GM23338 (cell line): ENCODE results near the gene TRAIP. TPM values are rescaled to one million over a fixed set of nuclear protein-coding genes. Genes with fewer than 3 reads are reported as not detected.

Experiments
- ATAC-seq: fragments of 200-7000 bp; cut with Tn5 transposase; 3 replicates; pipeline ENCODE4 v1.9.1; 2020
- DNase-seq: peaks from one replicate; pipeline ENCODE4 v3.0.0-alpha.2; 2015; ENCODE audit warnings: low spot score
- H2AFZ ChIP-seq: fragments of 200-600 bp; sonication (generic); 2 replicates; pipeline ENCODE4 v1.8.0; 2016; ENCODE audit warnings: antibody characterized with exemption, mild to moderate bottlenecking, moderate library complexity
- H3F3A ChIP-seq: fragments of 200-600 bp; sonication (generic); replicated peaks from 2 replicates; pipeline ENCODE4 v1.8.0; 2017; ENCODE audit warnings: antibody characterized with exemption, mixed run types, low read depth
- H3K27ac ChIP-seq: fragments of 200-600 bp; sonication (generic); 2 replicates; pipeline ENCODE4 v1.6.1; 2016; ENCODE audit warnings: low read depth
- H3K27me3 ChIP-seq: fragments of 200-600 bp; sonication (generic); 2 replicates; pipeline ENCODE4 v1.8.0; 2016; ENCODE audit warnings: mild to moderate bottlenecking, mixed run types, moderate library complexity; ENCODE audit not compliant: insufficient read depth
- H3K36me3 ChIP-seq: fragments of 200-600 bp; sonication (generic); 2 replicates; pipeline ENCODE4 v1.8.0; 2016; ENCODE audit warnings: mild to moderate bottlenecking; ENCODE audit not compliant: insufficient read depth
- H3K4me1 ChIP-seq: fragments of 200-600 bp; sonication (generic); 2 replicates; pipeline ENCODE4 v1.8.0; 2016; ENCODE audit warnings: mild to moderate bottlenecking, moderate library complexity; ENCODE audit not compliant: insufficient read depth
- H3K4me2 ChIP-seq: fragments of 200-600 bp; sonication (generic); 2 replicates; pipeline ENCODE4 v1.7.1; 2017; ENCODE audit warnings: mixed run types
- H3K4me3 ChIP-seq: fragments of 200-600 bp; sonication (generic); 2 replicates; pipeline ENCODE4 v1.6.1; 2016; ENCODE audit warnings: mixed run types
- H3K79me2 ChIP-seq: fragments of 200-600 bp; sonication (generic); replicated peaks from 2 replicates; pipeline ENCODE4 v1.8.0; 2017; ENCODE audit warnings: mild to moderate bottlenecking; ENCODE audit not compliant: insufficient read depth
- H3K9me2 ChIP-seq: fragments of 200-600 bp; sonication (generic); 2 replicates; pipeline ENCODE4 v1.8.0; 2017; ENCODE audit not compliant: insufficient read depth
- H4K20me1 ChIP-seq: fragments of 200-600 bp; sonication (generic); replicated peaks from 2 replicates; pipeline ENCODE4 v1.8.0; 2017; ENCODE audit warnings: mild to moderate bottlenecking; ENCODE audit not compliant: insufficient read depth
- H3K27ac Mint-ChIP-seq: 2 replicates; pipeline ENCODE4 v1.8.0; 2020; ENCODE audit warnings: inconsistent platforms, mild to moderate bottlenecking, moderate library complexity, mixed read lengths
- H3K27me3 Mint-ChIP-seq: 3 replicates; pipeline ENCODE4 v1.8.0; 2022; ENCODE audit warnings: low read depth, mild to moderate bottlenecking, moderate library complexity, mixed read lengths, inconsistent platforms; ENCODE audit not compliant: insufficient read depth, poor library complexity
- H3K36me3 Mint-ChIP-seq: 3 replicates; pipeline ENCODE4 v1.8.0; 2021; ENCODE audit warnings: low read depth, mild to moderate bottlenecking, inconsistent platforms, moderate library complexity, mixed read lengths
- H3K4me1 Mint-ChIP-seq: 3 replicates; pipeline ENCODE4 v1.8.0; 2020; ENCODE audit warnings: mild to moderate bottlenecking, inconsistent platforms, mixed read lengths
- H3K4me3 Mint-ChIP-seq: 3 replicates; pipeline ENCODE4 v1.8.0; 2021; ENCODE audit warnings: moderate library complexity, mild to moderate bottlenecking, inconsistent platforms, mixed read lengths
- H3K9me3 Mint-ChIP-seq: 3 replicates; pipeline ENCODE4 v1.8.0; 2020; ENCODE audit warnings: moderate library complexity, mild to moderate bottlenecking, inconsistent platforms, mixed read lengths
- CREB1 ChIP-seq: fragments of 250-450 bp; sonication (Bioruptor Pico); IDR thresholded peaks from 2 replicates; pipeline ENCODE4 v1.5.0; 2020; ENCODE audit warnings: low read depth, mild to moderate bottlenecking, moderate library complexity
- ETS1 ChIP-seq: IDR thresholded peaks from 2 replicates; pipeline ENCODE4 v1.6.1; 2016; ENCODE audit warnings: antibody characterized with exemption
- EZH2 ChIP-seq: fragments of 200-600 bp; sonication (generic); IDR thresholded peaks from one replicate; pipeline ENCODE4 v1.8.0; 2017; ENCODE audit warnings: antibody characterized with exemption, mild to moderate bottlenecking, low read depth; ENCODE audit not compliant: unreplicated experiment
- EZH2phosphoT487 ChIP-seq: fragments of 200-600 bp; sonication (generic); IDR thresholded peaks from one replicate; pipeline ENCODE4 v1.8.1; 2018; ENCODE audit warnings: antibody characterized with exemption; ENCODE audit not compliant: unreplicated experiment
- JUNB ChIP-seq: IDR thresholded peaks from one replicate; pipeline ENCODE4 v1.6.1; 2016; ENCODE audit warnings: antibody characterized with exemption; ENCODE audit not compliant: unreplicated experiment
- NANOG ChIP-seq: IDR thresholded peaks from 2 replicates; pipeline ENCODE4 v1.6.1; 2016; ENCODE audit warnings: antibody characterized with exemption, borderline replicate concordance
- REST ChIP-seq: IDR thresholded peaks from one replicate; pipeline ENCODE4 v1.6.1; 2018; ENCODE audit warnings: antibody characterized with exemption; ENCODE audit not compliant: unreplicated experiment
- STAT1 ChIP-seq: IDR thresholded peaks from one replicate; pipeline ENCODE4 v1.6.1; 2016; ENCODE audit warnings: antibody characterized with exemption; ENCODE audit not compliant: unreplicated experiment
- ZNF114 ChIP-seq: fragments of 250-450 bp; sonication (Bioruptor Pico); IDR thresholded peaks from 2 replicates; pipeline ENCODE4 v1.5.0; 2020; ENCODE audit warnings: mild to moderate bottlenecking, moderate library complexity
- ZNF331 ChIP-seq: fragments of 250-450 bp; sonication (Bioruptor Pico); IDR thresholded peaks from 2 replicates; pipeline ENCODE4 v1.5.0; 2020; ENCODE audit warnings: low read depth, mild to moderate bottlenecking, moderate library complexity
- polyA plus RNA-seq: library from polyadenylated mRNA; unstranded; fragments of >200 nt; fragmentation: Nextera tagmentation; extraction: Ambion mirVana; gene quantifications from 2 replicates; pipeline ENCODE4 v1.2.1, GENCODE V29; 2016
- total RNA-seq: library from RNA; depleted of rRNA; stranded (reverse); fragments of >200 nt; shearing (Covaris generic); gene quantifications from 2 replicates; pipeline ENCODE4 v1.2.3, GENCODE V29; 2014
- TF ChIP-seq, protein P1 (sequence below): fragments of 250-450 bp; sonication (Bioruptor Pico); IDR thresholded peaks from 2 replicates; pipeline ENCODE4 v1.5.0; 2020; ENCODE audit warnings: mild to moderate bottlenecking, moderate library complexity
- TF ChIP-seq, protein P2 (sequence below), 2 experiments: fragments of 200-600 bp in 1 of 2; sonication (generic) in 1 of 2; conservative IDR thresholded peaks; 2 replicates each; pipeline versions ENCODE4 v1.5.1 to v1.6.1; 2016 to 2017; ENCODE audit warnings: antibody characterized with exemption in 2 of 2, low read depth in 2 of 2, mild to moderate bottlenecking in 2 of 2, moderate library complexity in 1 of 2

TRAIP gene
- total and polyA plus RNA-seq, 2 experiments from 2014 or later, result 15.3 to 16.6 TPM

GRCh38 chr3:49791571-49791970 is 64.8 kb downstream of the TRAIP start:
- no peak overlapping the region for H3K4me2 ChIP-seq

More at GRCh38 chr3:49791571-49791970, 64.8 kb downstream of the TRAIP start:
- Histone ChIP-seq H3K36me3 (no peaks in the 10 kb centered on the region), H3K9me2 (no peaks in the 10 kb centered on the region), H3F3A (no peaks in the 10 kb centered on the region; the same call in 1 of the 2 replicates), H3K27me3 (no peaks in the 10 kb centered on the region), H3K4me3 (no peak overlapping the region), H3K27ac (no peak overlapping the region), H4K20me1 (no peaks in the 10 kb centered on the region), H2AFZ (no peak overlapping the region), H3K4me1 (no peaks in the 10 kb centered on the region), H3K79me2 (no peaks in the 10 kb centered on the region)
- TF ChIP-seq, protein P1, sequence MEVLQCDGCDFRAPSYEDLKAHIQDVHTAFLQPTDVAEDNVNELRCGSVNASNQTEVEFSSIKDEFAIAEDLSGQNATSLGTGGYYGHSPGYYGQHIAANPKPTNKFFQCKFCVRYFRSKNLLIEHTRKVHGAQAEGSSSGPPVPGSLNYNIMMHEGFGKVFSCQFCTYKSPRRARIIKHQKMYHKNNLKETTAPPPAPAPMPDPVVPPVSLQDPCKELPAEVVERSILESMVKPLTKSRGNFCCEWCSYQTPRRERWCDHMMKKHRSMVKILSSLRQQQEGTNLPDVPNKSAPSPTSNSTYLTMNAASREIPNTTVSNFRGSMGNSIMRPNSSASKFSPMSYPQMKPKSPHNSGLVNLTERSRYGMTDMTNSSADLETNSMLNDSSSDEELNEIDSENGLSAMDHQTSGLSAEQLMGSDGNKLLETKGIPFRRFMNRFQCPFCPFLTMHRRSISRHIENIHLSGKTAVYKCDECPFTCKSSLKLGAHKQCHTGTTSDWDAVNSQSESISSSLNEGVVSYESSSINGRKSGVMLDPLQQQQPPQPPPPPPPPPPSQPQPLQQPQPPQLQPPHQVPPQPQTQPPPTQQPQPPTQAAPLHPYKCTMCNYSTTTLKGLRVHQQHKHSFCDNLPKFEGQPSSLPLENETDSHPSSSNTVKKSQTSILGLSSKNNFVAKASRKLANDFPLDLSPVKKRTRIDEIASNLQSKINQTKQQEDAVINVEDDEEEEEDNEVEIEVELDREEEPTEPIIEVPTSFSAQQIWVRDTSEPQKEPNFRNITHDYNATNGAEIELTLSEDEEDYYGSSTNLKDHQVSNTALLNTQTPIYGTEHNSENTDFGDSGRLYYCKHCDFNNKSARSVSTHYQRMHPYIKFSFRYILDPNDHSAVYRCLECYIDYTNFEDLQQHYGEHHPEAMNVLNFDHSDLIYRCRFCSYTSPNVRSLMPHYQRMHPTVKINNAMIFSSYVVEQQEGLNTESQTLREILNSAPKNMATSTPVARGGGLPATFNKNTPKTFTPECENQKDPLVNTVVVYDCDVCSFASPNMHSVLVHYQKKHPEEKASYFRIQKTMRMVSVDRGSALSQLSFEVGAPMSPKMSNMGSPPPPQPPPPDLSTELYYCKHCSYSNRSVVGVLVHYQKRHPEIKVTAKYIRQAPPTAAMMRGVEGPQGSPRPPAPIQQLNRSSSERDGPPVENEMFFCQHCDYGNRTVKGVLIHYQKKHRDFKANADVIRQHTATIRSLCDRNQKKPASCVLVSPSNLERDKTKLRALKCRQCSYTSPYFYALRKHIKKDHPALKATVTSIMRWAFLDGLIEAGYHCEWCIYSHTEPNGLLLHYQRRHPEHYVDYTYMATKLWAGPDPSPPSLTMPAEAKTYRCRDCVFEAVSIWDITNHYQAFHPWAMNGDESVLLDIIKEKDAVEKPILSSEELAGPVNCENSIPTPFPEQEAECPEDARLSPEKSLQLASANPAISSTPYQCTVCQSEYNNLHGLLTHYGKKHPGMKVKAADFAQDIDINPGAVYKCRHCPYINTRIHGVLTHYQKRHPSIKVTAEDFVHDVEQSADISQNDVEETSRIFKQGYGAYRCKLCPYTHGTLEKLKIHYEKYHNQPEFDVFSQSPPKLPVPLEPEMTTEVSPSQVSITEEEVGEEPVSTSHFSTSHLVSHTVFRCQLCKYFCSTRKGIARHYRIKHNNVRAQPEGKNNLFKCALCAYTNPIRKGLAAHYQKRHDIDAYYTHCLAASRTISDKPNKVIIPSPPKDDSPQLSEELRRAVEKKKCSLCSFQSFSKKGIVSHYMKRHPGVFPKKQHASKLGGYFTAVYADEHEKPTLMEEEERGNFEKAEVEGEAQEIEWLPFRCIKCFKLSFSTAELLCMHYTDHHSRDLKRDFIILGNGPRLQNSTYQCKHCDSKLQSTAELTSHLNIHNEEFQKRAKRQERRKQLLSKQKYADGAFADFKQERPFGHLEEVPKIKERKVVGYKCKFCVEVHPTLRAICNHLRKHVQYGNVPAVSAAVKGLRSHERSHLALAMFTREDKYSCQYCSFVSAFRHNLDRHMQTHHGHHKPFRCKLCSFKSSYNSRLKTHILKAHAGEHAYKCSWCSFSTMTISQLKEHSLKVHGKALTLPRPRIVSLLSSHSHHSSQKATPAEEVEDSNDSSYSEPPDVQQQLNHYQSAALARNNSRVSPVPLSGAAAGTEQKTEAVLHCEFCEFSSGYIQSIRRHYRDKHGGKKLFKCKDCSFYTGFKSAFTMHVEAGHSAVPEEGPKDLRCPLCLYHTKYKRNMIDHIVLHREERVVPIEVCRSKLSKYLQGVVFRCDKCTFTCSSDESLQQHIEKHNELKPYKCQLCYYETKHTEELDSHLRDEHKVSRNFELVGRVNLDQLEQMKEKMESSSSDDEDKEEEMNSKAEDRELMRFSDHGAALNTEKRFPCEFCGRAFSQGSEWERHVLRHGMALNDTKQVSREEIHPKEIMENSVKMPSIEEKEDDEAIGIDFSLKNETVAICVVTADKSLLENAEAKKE (CRISPR knock-in tag), result no peak
- no peak for TF ChIP-seq EZH2
- TF ChIP-seq ETS1, result no peak
- no peak for TF ChIP-seq CREB1 (CRISPR knock-in tag)
- no peak for TF ChIP-seq ZNF331 (CRISPR knock-in tag)
- TF ChIP-seq JUNB, result no peak
- no peak for TF ChIP-seq ZNF114
- no peak for TF ChIP-seq NANOG
- no peak for TF ChIP-seq REST
- TF ChIP-seq, protein P2, sequence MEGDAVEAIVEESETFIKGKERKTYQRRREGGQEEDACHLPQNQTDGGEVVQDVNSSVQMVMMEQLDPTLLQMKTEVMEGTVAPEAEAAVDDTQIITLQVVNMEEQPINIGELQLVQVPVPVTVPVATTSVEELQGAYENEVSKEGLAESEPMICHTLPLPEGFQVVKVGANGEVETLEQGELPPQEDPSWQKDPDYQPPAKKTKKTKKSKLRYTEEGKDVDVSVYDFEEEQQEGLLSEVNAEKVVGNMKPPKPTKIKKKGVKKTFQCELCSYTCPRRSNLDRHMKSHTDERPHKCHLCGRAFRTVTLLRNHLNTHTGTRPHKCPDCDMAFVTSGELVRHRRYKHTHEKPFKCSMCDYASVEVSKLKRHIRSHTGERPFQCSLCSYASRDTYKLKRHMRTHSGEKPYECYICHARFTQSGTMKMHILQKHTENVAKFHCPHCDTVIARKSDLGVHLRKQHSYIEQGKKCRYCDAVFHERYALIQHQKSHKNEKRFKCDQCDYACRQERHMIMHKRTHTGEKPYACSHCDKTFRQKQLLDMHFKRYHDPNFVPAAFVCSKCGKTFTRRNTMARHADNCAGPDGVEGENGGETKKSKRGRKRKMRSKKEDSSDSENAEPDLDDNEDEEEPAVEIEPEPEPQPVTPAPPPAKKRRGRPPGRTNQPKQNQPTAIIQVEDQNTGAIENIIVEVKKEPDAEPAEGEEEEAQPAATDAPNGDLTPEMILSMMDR (conservative IDR thresholded peaks at IDR 0.05; ENCODE audit: low read depth in 2 of 2), result no peak
- no peak for TF ChIP-seq STAT1
- TF ChIP-seq EZH2phosphoT487, result no peak
- Mint-ChIP-seq H3K4me3 (no peak overlapping the region), H3K27me3 (peaks cover 10% of the 10 kb centered on the region), H3K27ac (no peak overlapping the region), H3K9me3 (no peaks in the 10 kb centered on the region), H3K36me3 (no peaks in the 10 kb centered on the region), H3K4me1 (no peaks in the 10 kb centered on the region; the same call in 1 of the 3 replicates)
- DNase-seq, result no peak
- ATAC-seq, result no peak
